A673 (cell line): ENCODE data around the gene GART. TPM values are rescaled to one million over a fixed set of nuclear protein-coding genes. Genes with fewer than 3 reads are reported as not detected.

ENCODE experiments used
- BruUV-seq: library from RNA; stranded (reverse); fragments of 400-500 nt; replicated peaks from 2 replicates; lab custom pipeline; 2021; lab: Mats Ljungman, UMichigan
- CTCF ChIA-PET: fragments of 300-600 bp; sonication (Branson Sonifier 250); formaldehyde crosslinking; loops from one replicate; lab custom pipeline; 2022; ENCODE audit warnings: antibody characterized with exemption; lab: Charles Lee
- POLR2A ChIA-PET: fragments of 300-600 bp; sonication (Branson Sonifier 250); formaldehyde crosslinking; loops from one replicate; lab custom pipeline; 2022; ENCODE audit warnings: antibody characterized with exemption; ENCODE audit not compliant: low non-redundant PET; lab: Charles Lee
- DNase-seq: peaks from one replicate; pipeline ENCODE4 v3.0.0-alpha.2; 2015; ENCODE audit warnings: low spot score
- H3K27ac ChIP-seq: fragments of 200-600 bp; sonication (generic); 2 replicates; pipeline ENCODE4 v1.5.1; 2016; ENCODE audit warnings: mixed run types, low read depth, mild to moderate bottlenecking, mixed read lengths, antibody characterized with exemption, low read length; ENCODE audit not compliant: poor library complexity, severe bottlenecking
- H3K27me3 ChIP-seq: fragments of 200-600 bp; sonication (generic); replicated peaks from 2 replicates; pipeline ENCODE4 v1.6.1; 2017; ENCODE audit warnings: mixed run types, low read depth, mild to moderate bottlenecking, mixed read lengths, antibody characterized with exemption, low read length; ENCODE audit not compliant: insufficient read depth, poor library complexity
- H3K36me3 ChIP-seq: fragments of 200-600 bp; sonication (generic); 2 replicates; pipeline ENCODE4 v1.6.1; 2016; ENCODE audit warnings: mixed run types, mild to moderate bottlenecking, mixed read lengths, antibody characterized with exemption, low read length; ENCODE audit not compliant: insufficient read depth, poor library complexity, severe bottlenecking
- H3K4me1 ChIP-seq: fragments of 200-600 bp; sonication (generic); 2 replicates; pipeline ENCODE4 v1.6.1; 2017; ENCODE audit warnings: mixed run types, mild to moderate bottlenecking, mixed read lengths, antibody characterized with exemption, low read length; ENCODE audit not compliant: insufficient read depth, poor library complexity, severe bottlenecking
- H3K4me3 ChIP-seq: fragments of 200-600 bp; sonication (generic); 2 replicates; pipeline ENCODE4 v1.5.1; 2016; ENCODE audit warnings: low read depth, mixed run types, mild to moderate bottlenecking, mixed read lengths, low read length; ENCODE audit not compliant: poor library complexity, severe bottlenecking
- H3K9me3 ChIP-seq: fragments of 200-600 bp; sonication (generic); 2 replicates; pipeline ENCODE4 v1.6.1; 2016; ENCODE audit warnings: mixed run types, low read depth, mild to moderate bottlenecking, mixed read lengths, antibody characterized with exemption, low read length; ENCODE audit not compliant: poor library complexity, severe bottlenecking
- CTCF ChIP-seq: fragments of 300-800, 200-600 bp; sonication (generic); conservative IDR thresholded peaks from 2 replicates; pipeline ENCODE4 v1.5.1; 2017; ENCODE audit warnings: low read depth, mild to moderate bottlenecking, antibody characterized with exemption, low read length, moderate library complexity, mixed read lengths
- EZH2 ChIP-seq: fragments of 200-600 bp; sonication (generic); IDR thresholded peaks from 2 replicates; pipeline ENCODE4 v1.6.1; 2017; ENCODE audit warnings: borderline replicate concordance, low read depth, mild to moderate bottlenecking, mixed read lengths, antibody characterized with exemption, low read length; ENCODE audit not compliant: poor library complexity, severe bottlenecking
- intact Hi-C: fragments of 100-400 bp; cut with micrococcal nuclease; formaldehyde crosslinking; loops from one replicate; pipeline ENCODE4 v1.10.0; 2022; ENCODE audit not compliant: unreplicated experiment
- total RNA-seq: library from RNA; stranded (reverse); gene quantifications from 2 replicates; pipeline ENCODE4 v1.2.3, GENCODE V29; 2021

Gene GART
- total RNA-seq, 1 experiment from 2014 or later = 210 TPM

- CTCF ChIA-PET = no interaction called here
- Histone ChIP-seq H3K36me3 (no peaks in the 10 kb centered on the region), H3K9me3 (no peaks in the 10 kb centered on the region), H3K27ac (no peak overlapping the region), H3K27me3 (no peaks in the 10 kb centered on the region), H3K4me3 (no peak overlapping the region), H3K4me1 (no peaks in the 10 kb centered on the region)
- TF ChIP-seq EZH2 (no peak), CTCF (no peak)
- intact Hi-C loops = no loop called here
- DNase-seq = no peak
- BruUV-seq = no TSS peak
- POLR2A ChIA-PET = interaction anchor here (0.6 kb wide), 1 partner anchor 605 kb away, joined by 3 read pairs; no protein-coding TSS in a partner anchor
Observed at GRCh38 chr21:33496345-33496744, 45.6 kb downstream of the GART start.

GRCh38 chr21:33495743-33496142 lies 46.2 kb downstream of the GART start:
- intact Hi-C loops = no loop called here
- no peak overlapping the region for H3K4me3 ChIP-seq
- CTCF ChIA-PET = no interaction called here
- no TSS peak for BruUV-seq
- H3K36me3 ChIP-seq = no peaks in the 10 kb centered on the region
- no peaks in the 10 kb centered on the region for H3K27me3 ChIP-seq
- peaks cover 2% of the 10 kb centered on the region for H3K4me1 ChIP-seq
- no peak for DNase-seq
- TF ChIP-seq EZH2 = no peak
- TF ChIP-seq CTCF = no peak
- no peaks in the 10 kb centered on the region for H3K9me3 ChIP-seq
- no peak overlapping the region for H3K27ac ChIP-seq
- POLR2A ChIA-PET = interaction anchor here (0.6 kb wide), 1 partner anchor 606 kb away, joined by 3 read pairs; no protein-coding TSS in a partner anchor

- intact Hi-C loops = no loop called here
- no peak for TF ChIP-seq EZH2
- no peak for TF ChIP-seq CTCF
- Histone ChIP-seq H3K9me3 (no peaks in the 10 kb centered on the region), H3K27ac (no peak overlapping the region), H3K4me3 (no peak overlapping the region), H3K27me3 (no peaks in the 10 kb centered on the region), H3K4me1 (peaks cover 4% of the 10 kb centered on the region), H3K36me3 (no peaks in the 10 kb centered on the region)
- no TSS peak for BruUV-seq
- DNase-seq = no peak
- ChIA-PET POLR2A (no interaction called here), CTCF (no interaction called here)
Observed at GRCh38 chr21:33493756-33494155, 48.2 kb downstream of the GART start.
